Cardiac muscle cell (in vitro differentiated cells and primary cell): ENCODE data around the gene BTBD18. TPM values are rescaled to one million over a fixed set of nuclear protein-coding genes. Genes with fewer than 3 reads are reported as not detected.

Source experiments
- DNase-seq, 2 donors: peaks; one replicate each; pipeline versions ENCODE4 v3.0.0 to v3.0.0-alpha.2; 2010 to 2017; ENCODE audit warnings: low read depth in 1 of 2, low spot score in 1 of 2
- H3K27ac ChIP-seq: fragments of 200-600 bp; sonication (generic); 2 replicates; pipeline ENCODE4 v1.5.1; 2016
- H3K27me3 ChIP-seq: fragments of 200-600 bp; sonication (generic); 2 replicates; pipeline ENCODE4 v1.6.0; 2016; ENCODE audit warnings: control low read depth
- H3K36me3 ChIP-seq: fragments of 200-600 bp; sonication (generic); 2 replicates; pipeline ENCODE4 v1.5.1; 2016; ENCODE audit warnings: control low read depth
- H3K4me1 ChIP-seq: fragments of 200-600 bp; sonication (generic); 2 replicates; pipeline ENCODE4 v1.8.1; 2017; ENCODE audit warnings: low read depth, mild to moderate bottlenecking, mixed run types
- H3K4me3 ChIP-seq: fragments of 200-600 bp; sonication (generic); 2 replicates; pipeline ENCODE4 v1.5.1; 2016; ENCODE audit warnings: mild to moderate bottlenecking
- H3K9me3 ChIP-seq: fragments of 200-600 bp; sonication (generic); 2 replicates; pipeline ENCODE4 v1.5.1; 2017; ENCODE audit warnings: low read depth, mild to moderate bottlenecking, control low read depth
- CTCF ChIP-seq: IDR thresholded peaks from 2 replicates; pipeline ENCODE4 v1.5.1; 2012; ENCODE audit warnings: low read depth, mild to moderate bottlenecking, low read length
- polyA plus RNA-seq: library from polyadenylated mRNA; unstranded; fragments of >200 nt; fragmentation: Nextera tagmentation; extraction: Ambion mirVana; gene quantifications from 2 replicates; pipeline ENCODE4 v1.2.1, GENCODE V29; 2016
- total RNA-seq: library from RNA; depleted of rRNA; stranded (reverse); fragments of >200 nt; gene quantifications from 2 replicates; pipeline ENCODE4 v1.2.3, GENCODE V29; 2016

BTBD18 gene
- total and polyA plus RNA-seq, 2 experiments from 2014 or later: 1.5 TPM; not detected in 1

GRCh38 chr11:57758174-57758573 lies 6.6 kb upstream of the BTBD18 start:
- Histone ChIP-seq H3K4me1 (peaks cover 3% of the 10 kb centered on the region), H3K27ac (no peak overlapping the region), H3K27me3 (no peaks in the 10 kb centered on the region), H3K4me3 (no peak overlapping the region), H3K36me3 (peaks cover 5% of the 10 kb centered on the region), H3K9me3 (no peaks in the 10 kb centered on the region)
- TF ChIP-seq CTCF: no peak
- DNase-seq: no peak

- Histone ChIP-seq H3K9me3 (no peaks in the 10 kb centered on the region), H3K4me1 (no peaks in the 10 kb centered on the region), H3K27ac (no peak overlapping the region), H3K27me3 (no peaks in the 10 kb centered on the region), H3K36me3 (peaks cover 3% of the 10 kb centered on the region), H3K4me3 (no peak overlapping the region)
- no peak for TF ChIP-seq CTCF
- no peak for DNase-seq
Observed at GRCh38 chr11:57752954-57753353, 1.3 kb upstream of the BTBD18 start.

- H3K4me1 ChIP-seq: no peaks in the 10 kb centered on the region
- DNase-seq: no peak
- H3K27me3 ChIP-seq: no peaks in the 10 kb centered on the region
- H3K27ac ChIP-seq: no peak overlapping the region
- peaks cover 7% of the 10 kb centered on the region for H3K36me3 ChIP-seq
- no peak for TF ChIP-seq CTCF
- H3K9me3 ChIP-seq: no peaks in the 10 kb centered on the region
- H3K4me3 ChIP-seq: no peak overlapping the region
Observed at GRCh38 chr11:57751176-57751575, 443 bp downstream of the BTBD18 start.

GRCh38 chr11:57746920-57747319 lies 4.7 kb downstream of the BTBD18 start:
- Histone ChIP-seq H3K4me1 (peaks cover 4% of the 10 kb centered on the region), H3K27ac (no peak overlapping the region), H3K9me3 (no peaks in the 10 kb centered on the region), H3K27me3 (no peaks in the 10 kb centered on the region), H3K4me3 (no peak overlapping the region), H3K36me3 (peaks cover 26% of the 10 kb centered on the region)
- DNase-seq: no peak
- TF ChIP-seq CTCF: no peak

GRCh38 chr11:57745206-57745605 lies 6.4 kb downstream of the BTBD18 start:
- peaks cover 9% of the 10 kb centered on the region for H3K4me1 ChIP-seq
- peak overlapping the region; percentile 50 for H3K27ac ChIP-seq
- H3K36me3 ChIP-seq: peaks cover 26% of the 10 kb centered on the region
- no peak for TF ChIP-seq CTCF
- H3K27me3 ChIP-seq: no peaks in the 10 kb centered on the region
- no peak overlapping the region for H3K4me3 ChIP-seq
- DNase-seq: no peak
- H3K9me3 ChIP-seq: no peaks in the 10 kb centered on the region

GRCh38 chr11:57744357-57744756 lies 7.3 kb downstream of the BTBD18 start:
- Histone ChIP-seq H3K4me1 (peaks cover 9% of the 10 kb centered on the region), H3K9me3 (no peaks in the 10 kb centered on the region), H3K27me3 (no peaks in the 10 kb centered on the region), H3K27ac (peak overlapping the region; percentile 50), H3K36me3 (peaks cover 26% of the 10 kb centered on the region), H3K4me3 (no peak overlapping the region)
- DNase-seq: no peak
- TF ChIP-seq CTCF: no peak
